ENCODE measurements around the gene SETD2.

DNA sequence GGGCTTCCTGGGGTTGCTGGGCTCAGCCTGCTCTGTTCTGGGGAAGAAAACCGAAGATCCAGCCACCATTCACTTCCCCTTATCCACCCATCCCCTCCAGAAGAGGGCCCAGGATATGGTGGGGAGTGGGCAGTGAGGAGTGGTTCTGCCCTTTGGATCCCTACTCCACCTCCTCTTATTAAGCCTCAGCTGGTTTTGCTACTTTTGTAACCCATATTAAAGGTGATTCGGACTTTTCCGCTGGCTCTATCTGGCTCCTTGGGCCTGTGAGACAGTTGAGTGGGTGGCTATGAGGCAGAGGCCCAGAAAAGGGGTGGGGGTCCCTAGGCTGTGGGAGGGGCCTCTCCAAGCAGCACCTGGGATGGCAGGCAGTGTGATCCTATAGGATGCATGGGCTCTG lies 150.7 kb downstream of the SETD2 start:
- TF ChIP-seq POLR2A (IDR thresholded peaks at IDR 0.05; ENCODE audit: extremely low read depth, insufficient read length): no peak
- TF ChIP-seq, protein P1, sequence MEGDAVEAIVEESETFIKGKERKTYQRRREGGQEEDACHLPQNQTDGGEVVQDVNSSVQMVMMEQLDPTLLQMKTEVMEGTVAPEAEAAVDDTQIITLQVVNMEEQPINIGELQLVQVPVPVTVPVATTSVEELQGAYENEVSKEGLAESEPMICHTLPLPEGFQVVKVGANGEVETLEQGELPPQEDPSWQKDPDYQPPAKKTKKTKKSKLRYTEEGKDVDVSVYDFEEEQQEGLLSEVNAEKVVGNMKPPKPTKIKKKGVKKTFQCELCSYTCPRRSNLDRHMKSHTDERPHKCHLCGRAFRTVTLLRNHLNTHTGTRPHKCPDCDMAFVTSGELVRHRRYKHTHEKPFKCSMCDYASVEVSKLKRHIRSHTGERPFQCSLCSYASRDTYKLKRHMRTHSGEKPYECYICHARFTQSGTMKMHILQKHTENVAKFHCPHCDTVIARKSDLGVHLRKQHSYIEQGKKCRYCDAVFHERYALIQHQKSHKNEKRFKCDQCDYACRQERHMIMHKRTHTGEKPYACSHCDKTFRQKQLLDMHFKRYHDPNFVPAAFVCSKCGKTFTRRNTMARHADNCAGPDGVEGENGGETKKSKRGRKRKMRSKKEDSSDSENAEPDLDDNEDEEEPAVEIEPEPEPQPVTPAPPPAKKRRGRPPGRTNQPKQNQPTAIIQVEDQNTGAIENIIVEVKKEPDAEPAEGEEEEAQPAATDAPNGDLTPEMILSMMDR (IDR thresholded peaks at IDR 0.05; ENCODE audit: low read depth, low read length): no peak
- no peak for TF ChIP-seq MYC (IDR thresholded peaks at IDR 0.05; ENCODE audit: low read depth, low read length)
- TF ChIP-seq, protein P2, sequence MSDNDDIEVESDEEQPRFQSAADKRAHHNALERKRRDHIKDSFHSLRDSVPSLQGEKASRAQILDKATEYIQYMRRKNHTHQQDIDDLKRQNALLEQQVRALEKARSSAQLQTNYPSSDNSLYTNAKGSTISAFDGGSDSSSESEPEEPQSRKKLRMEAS (IDR thresholded peaks at IDR 0.05; ENCODE audit: low read depth, low read length): no peak

Measured in NB4 (cell line).